Forelimb muscle (tissue), 1 donor: Measurements from ENCODE around the gene CACNA1A. TPM values are rescaled to one million over a fixed set of nuclear protein-coding genes. Genes with fewer than 3 reads are reported as not detected.
"Not testable (repeated sequence)": the region's sequence is repeated elsewhere in the genome, so short reads cannot be mapped to it uniquely, and the experiment has no call there.

Experiments used
- DNase-seq: peaks from one replicate; pipeline ENCODE4 v3.0.0-alpha.2; 2013; ENCODE audit warnings: low read depth
- polyA plus RNA-seq: library from polyadenylated mRNA; unstranded; fragments of 120-200 nt; gene quantifications from one replicate; pipeline ENCODE4 v1.2.1, GENCODE V29; 2013; ENCODE audit not compliant: insufficient read length

The CACNA1A gene
- polyA plus RNA-seq, 1 donor = 1.6 TPM

DNA sequence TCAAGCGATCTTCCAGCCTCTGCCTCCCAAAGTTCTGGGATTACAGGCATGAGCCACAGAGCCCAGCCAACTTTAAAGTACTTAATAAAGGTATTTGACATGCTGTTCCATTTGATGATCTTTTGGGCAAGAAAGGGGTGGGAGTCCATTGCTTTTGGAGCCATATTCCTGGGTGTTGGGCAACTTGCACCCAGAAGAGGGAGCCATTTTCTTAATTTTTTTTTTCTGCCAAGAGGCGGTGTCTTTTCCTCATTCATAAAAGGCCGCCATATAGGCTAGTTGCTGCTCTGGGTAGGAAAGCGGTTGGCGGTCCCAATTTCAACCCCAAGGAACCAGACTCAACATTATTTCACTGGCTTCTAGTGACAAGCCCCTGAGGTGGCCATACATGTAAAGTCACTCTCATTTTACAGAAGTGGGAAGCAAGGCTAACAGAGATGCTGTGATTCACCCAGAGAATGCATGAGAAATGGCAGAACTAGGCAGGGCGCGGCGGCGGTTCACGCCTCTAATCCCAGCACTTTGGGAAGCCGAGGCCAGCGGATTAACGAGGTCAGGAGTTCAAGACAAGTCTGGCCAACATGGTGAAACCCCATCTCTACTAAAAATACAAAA is 139.6 kb downstream of the CACNA1A start:
- no peak for DNase-seq

DNA sequence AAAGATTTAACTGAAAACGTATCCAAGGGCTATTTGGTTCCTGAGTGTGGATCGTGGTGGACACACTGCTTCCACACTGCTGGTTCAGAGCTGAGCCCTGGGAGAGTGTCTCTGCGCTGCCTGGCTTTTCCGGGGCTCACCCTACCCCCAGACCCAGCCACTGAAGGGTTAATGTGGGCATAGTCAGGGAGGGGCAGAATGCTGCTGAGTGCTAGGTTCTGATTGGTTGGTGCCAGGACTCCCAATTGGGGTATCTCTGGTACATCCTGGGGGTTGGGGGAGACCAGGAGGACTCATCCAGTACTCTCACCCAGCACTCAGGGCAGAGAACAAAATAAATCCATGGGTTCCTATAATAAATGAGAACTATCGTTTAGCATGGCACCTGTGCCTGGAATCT is 142.3 kb downstream of the CACNA1A start:
- no peak for DNase-seq

DNA sequence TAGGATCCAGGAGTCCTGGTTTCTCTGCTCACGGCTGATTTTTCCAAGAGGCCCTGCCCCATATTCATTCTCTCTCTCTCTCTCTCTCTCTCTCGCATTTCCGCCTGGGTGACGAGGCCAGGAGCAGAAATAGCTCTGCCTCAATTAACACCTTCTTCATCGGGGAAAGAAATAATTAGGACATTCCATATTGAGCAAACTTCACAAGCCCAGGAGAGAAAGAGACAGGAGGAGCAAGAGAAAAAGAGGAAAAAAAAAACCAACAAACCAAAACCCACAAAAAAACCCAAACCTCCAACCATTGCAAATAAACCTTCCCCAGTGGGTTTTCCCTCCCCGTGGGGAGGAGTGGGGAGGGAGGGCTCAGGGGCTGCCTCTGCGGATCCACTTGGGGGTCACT is 143.0 kb downstream of the CACNA1A start:
- DNase-seq = no peak

DNA sequence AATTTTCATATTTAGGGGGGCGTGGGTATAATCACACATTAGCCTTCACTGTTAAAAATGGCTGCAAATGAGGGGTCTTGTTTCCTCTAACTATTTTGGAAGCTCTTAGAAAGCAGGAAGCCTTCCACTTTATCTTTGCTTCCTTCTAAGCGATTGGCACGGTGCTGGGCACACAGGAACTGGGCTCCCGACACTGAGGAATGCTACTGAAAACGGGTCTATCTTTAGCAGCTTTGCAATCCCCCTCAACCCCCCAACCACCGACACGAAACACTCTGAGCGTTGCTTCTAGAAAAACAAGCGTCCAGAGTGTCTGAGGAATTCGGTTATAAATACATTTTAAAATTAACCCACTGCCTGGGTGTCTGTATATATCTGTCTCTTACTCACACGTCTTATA is 143.6 kb downstream of the CACNA1A start:
- no peak for DNase-seq

DNA sequence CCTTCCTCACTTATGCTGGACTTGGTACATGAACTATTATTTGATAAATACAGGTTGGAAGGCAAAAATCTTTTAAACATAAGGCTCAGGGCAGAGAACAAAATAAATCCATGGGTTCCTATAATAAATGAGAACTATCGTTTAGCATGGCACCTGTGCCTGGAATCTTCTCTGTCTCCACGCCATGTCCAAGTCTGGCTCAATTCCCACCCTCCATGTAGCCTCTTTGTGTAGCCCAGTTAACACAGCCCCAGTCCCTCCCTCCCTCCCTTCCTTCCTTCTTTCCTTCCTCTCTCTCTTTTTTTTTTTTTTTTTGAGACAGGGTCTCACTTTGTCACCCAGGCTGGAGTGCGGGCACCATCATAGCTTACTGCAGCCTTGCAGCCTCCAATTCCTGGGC is 144.6 kb downstream of the CACNA1A start:
- not testable (repeated sequence) for DNase-seq

DNA sequence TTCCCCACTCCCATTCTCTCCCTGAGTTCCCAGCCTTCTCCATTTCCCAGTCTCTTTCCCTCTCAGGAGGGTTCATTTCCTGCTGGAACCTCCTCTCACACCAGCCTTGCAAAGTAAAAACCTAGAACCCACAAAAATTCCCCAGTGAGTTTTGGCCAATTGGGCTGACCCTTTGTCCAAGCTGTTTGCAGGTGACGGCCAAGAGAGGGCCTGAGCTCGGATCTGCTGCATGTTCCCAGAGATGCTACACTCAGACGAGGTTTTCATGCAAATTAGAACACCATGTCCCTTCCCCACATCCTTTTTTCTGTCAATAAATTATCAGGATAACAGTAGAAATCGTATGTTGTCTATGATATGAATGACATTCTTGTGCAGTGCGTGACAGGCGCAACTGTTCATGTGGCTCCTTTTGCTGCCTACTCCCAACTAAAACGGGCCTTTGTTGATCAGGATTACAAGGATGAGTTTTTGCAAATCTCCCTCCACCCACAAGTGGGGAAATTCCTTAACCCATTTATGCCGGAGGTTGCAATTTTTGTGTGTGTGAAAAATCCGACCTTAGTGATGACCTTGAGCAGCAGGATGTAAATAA is 149.5 kb downstream of the CACNA1A start:
- DNase-seq = no peak

DNA sequence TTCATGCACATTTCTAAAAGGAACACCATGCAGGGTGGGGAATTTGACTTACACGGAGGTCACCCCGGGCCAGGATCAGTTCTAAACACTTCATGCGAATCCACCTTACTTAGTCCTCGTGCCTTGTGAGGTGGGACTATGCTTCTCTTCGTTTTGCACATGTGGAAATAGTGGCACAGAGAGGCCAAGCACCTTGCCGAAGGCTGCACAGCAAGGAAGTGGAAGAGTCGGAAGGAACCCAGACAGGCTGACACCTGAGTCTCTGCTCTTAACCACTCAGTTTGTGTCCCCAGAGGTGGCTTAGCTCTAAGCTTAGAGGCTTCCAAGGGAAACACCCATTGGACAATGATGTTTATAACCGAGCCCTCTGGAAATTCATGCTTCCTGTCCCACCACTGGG is 150.1 kb downstream of the CACNA1A start:
- no peak for DNase-seq

DNA sequence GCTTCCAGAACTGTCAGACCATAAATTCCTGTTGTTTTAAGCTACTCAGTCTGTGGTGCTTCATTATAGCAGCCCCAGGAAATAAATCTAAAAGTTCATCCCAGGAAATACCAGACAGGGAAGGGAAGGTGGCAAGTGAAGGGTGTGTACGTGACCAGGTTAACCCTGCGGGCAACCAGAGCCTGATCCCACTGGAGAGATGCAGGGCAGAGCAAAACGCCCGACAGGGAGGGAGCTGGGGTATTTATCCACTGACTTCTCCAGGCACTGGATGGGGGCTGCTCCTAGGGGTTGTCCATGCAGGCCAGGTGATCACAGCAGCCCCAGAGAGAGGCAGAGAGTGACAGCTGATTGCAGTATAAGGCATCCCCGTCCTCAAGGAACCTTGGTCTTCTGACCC is 150.9 kb downstream of the CACNA1A start:
- DNase-seq = no peak

DNA sequence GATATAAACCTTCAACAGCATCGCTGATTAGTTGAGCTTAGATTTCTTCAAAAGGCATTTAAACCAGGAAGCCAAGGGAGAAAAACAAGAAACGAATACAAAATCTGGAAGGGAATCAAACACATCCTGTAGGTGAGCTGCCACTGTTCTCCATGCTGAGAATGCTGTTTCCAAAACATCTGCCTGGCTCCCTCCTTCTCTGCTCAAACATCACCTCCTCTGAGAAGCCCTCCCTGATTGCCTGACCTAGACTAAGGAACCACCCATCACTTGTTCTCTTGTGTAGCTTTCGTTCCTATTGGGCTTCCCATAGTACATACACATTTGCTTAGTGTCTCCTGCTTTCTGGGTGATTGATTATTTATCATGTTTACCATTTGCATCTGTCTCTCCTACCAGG is 152.7 kb downstream of the CACNA1A start:
- no peak for DNase-seq

DNA sequence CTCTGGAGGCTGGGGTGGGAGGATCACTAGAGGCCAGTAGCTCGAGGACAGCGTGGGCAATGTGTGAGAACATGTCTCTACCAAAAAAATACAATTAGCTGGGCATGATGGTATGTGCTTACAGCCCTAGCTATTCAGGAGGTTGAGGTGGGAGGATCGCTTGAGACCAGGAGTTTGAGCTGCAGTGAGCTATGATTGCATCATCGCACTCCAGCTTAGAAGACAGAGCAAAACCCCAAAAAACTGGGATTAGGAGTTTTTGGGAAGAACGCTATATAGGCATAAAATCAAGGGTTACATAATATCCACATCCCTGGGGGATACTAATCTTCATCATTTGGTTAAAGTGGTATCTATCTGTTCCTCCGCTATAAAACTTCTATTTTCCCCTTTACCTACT is 155.5 kb downstream of the CACNA1A start:
- DNase-seq = no peak

DNA sequence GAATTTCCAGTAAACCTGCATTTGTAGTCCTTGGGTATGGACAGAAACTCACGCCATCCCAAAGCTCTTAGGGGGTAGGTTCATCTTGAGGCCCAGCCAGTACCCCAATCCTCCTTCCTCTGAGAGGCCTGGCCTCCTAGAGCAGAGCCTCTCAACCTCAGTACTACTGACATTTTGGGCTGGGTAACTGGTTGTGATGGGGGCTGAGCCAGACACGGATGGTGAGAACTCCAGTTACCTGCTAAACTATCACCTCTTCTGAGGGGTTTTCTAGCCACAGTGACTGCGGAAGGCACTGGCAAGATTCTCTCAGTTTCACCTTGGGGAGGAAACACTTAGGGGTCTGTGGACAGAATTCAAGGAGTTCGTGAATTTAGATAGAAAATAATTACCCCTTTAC is 156.2 kb downstream of the CACNA1A start:
- DNase-seq = no peak

DNA sequence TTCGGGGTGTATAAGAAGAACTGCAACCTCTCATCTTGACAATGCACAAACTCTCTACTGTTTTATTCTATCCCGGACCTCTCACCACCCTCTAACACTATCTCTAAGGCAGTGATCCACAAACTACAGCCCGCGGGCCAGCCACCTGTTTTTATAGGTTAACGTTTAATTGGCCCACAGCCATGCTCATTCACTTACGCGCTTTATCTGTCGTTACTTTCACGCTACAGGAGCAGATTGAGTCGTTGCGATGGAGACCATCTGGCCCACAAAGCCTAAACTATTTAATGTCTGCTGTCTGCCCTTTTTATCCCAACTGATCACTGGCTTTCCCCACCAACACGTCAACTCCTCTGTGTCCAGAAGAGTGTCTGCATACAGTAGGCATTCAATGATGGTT is 158.9 kb downstream of the CACNA1A start:
- DNase-seq = no peak

DNA sequence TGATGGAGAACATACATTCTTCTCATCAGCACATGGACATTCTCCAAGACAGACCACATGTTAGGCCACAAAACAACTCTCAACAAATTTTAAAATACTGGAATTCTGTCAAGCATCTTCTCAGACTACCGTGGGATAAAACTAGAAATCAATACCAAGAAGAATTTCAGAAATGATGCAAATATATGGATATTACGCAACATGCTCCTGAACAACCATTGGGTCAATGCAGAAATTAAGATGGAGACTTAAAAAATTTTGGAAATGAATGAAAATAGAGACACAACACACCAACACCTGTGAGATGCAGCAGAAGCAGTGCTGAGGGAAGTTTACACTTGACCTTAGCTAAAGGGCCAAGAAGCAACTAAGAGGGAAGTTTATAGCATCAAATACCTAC is 162.8 kb downstream of the CACNA1A start:
- DNase-seq = no peak

DNA sequence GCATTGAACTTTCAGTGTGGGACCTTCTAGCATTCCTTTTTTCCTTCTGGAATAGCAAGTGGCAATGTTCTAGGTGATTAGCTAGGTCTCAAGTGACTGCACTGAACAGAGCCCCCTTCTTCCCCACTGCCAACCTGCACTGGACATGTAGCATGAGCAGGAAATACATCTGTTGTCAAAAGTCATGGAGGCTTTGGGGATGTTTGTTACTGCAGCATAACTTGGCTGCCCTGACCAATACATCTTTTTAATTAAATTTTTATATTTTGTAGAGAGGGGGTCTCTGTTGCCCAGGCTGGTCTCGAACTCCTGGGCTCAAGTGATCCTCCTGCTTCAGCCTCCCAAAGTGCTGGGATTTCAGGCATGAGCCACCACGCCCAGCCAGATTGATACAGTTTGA is 163.6 kb downstream of the CACNA1A start:
- no peak for DNase-seq

DNA sequence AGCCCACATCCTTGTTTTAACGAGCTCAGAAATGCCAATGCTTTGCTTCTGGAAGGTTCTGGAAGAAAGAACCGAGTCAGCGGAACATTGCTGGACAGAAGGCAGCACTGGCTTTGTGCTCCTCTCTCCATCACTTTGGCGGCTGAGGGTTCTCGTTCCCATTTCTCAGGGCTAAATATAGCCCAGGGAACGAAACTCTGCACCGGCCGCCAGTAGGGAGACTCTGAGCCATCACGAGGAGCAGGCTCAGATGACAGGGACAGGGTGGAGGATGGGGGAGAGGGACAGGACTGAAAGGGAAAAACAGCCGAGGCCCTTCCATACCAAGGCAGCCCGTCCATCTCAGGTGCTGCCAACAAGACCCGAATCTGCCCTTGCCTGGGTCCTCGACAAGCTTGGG is 166.4 kb downstream of the CACNA1A start:
- no peak for DNase-seq

DNA sequence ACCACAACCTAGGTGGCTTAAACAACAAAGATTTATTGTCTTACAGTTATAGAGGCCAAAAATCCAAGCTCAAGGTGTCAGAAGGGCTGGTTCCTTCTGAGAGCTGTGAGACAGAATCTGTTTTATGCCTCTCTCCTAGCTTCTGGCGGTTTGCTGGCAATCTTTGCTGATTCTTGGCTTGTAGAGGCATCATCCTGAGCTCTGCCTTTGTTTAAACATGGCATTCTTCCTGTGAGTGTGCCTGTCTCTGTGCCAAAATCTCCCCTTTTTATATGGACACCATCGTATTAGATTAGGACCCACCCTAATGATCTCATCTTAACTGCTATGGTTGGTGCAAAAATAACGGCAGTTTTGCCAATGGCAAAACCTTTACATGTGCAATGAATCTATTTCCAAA is 169.1 kb downstream of the CACNA1A start:
- DNase-seq = no peak

DNA sequence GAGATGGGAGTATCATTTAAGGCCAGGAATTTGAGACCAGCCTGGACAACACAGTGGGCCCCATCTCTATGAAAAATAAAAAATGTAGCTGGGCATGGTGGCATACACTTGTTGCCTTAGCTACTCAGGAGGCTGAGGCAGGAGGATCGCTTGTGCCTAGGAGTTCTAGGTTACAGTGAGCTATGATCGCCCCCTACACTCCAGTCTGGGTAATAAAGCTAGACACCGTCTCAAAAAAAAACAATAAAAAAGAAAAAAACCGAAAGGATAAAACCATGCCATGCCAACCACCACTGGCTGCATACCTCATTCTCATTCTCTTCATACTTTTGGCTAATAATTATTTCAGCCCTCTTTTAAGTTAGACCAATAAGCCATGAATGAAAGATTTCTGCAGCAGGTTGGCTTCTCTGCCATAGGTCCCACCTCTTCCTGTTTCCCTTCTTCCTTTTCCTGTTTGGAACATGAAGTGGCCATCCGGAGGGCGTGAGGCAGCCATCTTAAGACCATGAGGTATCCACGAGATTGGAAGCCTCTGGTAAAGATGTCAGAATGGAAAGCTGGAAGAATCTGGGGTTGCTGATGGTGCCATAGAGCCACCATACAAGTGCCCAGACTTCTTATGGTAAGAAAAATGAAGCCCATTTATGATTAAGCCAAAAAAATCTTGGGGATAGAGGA is 171.3 kb downstream of the CACNA1A start:
- no peak for DNase-seq

DNA sequence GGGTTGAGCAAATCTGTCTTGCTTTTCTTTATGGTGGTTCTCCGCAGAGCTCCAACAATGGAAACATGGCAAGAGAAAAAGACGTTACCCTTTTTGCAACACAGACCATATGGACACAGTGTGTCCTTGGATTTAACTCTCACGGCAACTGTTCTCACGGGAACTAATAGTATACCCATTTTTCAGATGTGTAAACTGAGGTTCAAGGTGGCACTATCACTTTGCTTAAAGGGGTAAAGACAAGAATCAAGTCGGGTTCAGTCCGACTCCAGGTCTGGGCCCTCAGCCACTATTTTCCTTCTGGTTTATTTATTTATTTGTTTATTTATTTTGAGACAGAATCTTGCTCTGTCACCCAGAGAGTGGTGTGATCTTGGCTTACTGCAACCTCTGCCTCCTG is 176.0 kb downstream of the CACNA1A start:
- no peak for DNase-seq

DNA sequence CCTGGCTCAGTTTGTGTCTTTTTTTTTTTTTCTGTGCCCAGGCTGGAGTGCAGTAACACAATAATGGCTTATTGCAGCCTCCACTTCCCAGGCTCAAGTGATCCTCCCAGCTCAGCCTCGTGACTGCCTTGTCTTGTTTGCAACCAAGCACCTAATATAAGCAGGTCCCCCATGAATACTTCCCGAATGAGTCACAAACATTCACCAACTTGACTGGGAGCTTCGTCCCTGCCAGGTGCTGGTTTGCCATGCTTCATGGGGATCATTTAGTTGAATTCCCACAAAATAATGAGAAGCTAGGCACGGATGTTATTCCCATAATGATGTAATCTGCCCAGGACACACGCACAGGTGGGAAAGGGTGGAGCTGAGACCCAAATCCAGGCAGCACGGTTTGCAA is 176.5 kb downstream of the CACNA1A start:
- DNase-seq = no peak

DNA sequence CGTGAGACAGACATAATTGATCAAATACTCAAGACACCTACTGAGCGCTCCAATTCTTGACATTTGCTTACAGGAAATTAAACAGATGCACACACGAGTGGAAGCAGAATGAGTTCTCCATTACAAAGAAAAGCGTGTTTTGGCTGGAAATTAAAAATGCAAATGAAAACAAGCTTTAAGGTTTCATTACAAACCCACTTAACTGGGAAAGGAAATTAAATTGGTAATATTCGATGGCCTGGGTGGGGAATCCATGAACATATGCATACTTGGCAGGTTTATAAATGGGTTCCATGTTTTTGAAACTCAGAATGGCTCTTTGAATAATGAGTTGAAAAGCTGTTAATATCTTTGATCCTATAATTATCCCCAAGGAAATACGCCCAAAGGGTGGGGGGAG is 178.0 kb downstream of the CACNA1A start:
- no peak for DNase-seq

DNA sequence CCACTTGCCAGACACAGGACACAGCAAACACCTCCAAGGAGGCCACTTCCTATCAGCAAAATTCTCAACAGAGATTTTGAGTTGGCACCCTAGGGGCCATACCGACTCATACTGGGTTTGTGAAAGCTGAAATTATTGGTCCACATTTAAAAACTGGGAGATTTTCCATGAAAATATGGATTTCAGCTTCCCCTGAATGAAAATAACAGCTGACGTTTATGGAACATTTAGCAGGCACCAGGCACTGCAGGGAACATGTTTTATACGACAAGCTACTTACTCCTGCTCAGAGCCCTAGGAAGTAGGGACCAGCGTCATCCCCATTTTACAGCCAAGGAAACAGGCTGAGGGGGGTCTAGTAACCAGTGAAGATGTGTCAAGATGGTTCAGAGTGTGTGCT is 186.8 kb downstream of the CACNA1A start:
- no peak for DNase-seq

DNA sequence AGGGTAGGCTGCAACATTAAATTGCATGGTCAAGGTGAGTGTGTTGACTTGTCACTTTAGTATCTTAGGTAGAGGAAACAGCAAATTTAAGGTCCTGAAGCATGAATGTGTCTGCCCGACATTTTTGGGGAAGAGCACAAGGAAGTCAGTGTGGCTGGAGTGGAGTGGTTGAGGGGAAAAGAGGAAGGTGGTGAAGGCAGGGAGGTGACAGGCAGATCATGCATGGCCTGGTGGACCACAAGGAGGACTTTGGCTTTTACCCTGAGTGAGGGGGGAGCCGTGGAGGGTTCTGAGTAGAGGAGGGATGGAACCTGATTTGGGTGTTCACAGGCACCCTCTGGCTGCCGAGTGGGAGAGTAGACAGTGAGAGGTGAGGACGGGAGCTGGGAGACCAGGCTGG is 188.1 kb downstream of the CACNA1A start:
- DNase-seq = no peak

DNA sequence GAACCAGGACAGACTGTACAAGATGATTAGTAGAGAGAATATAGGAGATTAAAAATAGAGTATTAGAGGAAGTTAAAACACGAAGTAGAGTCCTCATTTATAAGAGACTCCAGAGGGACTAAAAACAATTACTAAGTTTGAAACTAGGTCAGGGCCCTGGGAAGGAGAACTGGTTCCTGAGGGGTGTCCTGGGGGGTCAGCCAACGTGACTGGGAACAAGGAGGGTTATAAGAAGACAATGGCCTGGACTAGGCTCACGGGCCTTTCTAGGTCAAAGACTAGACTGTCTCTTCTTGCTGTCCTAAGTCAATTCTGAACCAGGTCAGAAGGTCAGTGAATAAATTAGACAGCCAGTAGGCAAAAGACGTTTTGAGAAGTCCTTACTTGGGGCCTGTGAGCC is 190.8 kb downstream of the CACNA1A start:
- no peak for DNase-seq

DNA sequence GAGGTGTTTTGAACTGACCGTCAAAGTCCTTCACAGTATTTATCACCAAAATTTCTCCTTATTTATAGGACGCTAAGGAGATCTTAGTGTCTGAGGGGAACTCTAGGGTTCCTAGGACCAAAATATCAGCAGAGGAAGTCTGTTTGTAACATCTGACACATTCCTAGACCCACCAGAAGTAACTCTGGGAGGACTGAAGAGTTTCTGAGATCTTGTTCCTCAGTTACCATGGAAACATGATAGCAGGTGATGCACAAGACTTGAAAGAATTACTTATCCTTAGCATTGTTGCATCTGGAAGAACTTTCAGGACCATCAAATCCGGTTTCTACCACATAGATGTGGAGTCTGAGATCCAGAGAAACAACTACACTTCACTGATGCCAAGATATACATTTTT is 191.5 kb downstream of the CACNA1A start:
- DNase-seq = no peak
